Measurements from ENCODE around the gene MAP3K12. TPM values are rescaled to one million over a fixed set of nuclear protein-coding genes. Genes with fewer than 3 reads are reported as not detected.

The MAP3K12 gene
- total RNA-seq, 1 experiment from 2014 or later, result 9.6 TPM

GRCh38 chr12:53456654-53457366, 42.4 kb downstream of the MAP3K12 start:
- ATAC-seq (no peak), DNase-seq (no peak)
- Histone ChIP-seq H3K4me3 (ENCODE audit: low read length) (no peak overlapping the region), H3K27ac (ENCODE audit: low read length) (no peak overlapping the region), H3F3A (ENCODE audit: low read length, unreplicated experiment) (no peaks in the 10 kb centered on the region), H4K20me1 (ENCODE audit: low read length) (peaks cover 75% of the 10 kb centered on the region), H3K4me1 (ENCODE audit: insufficient read depth, low read length) (peaks cover 12% of the 10 kb centered on the region), H3K27me3 (ENCODE audit: low read length) (no peaks in the 10 kb centered on the region), H3K9ac (ENCODE audit: low read length) (no peak overlapping the region), H3K9me3 (ENCODE audit: low read length) (no peaks in the 10 kb centered on the region), H3K9me2 (replicated peaks; ENCODE audit: low read length) (no peaks in the 10 kb centered on the region), H3K4me2 (ENCODE audit: low read length) (no peak overlapping the region), H3K36me3 (ENCODE audit: low read depth, low read length) (peaks cover 86% of the 10 kb centered on the region), H3K79me2 (ENCODE audit: low read length) (peaks cover 91% of the 10 kb centered on the region), H2AFZ (ENCODE audit: low read length) (no peak overlapping the region)
- BruUV-seq (replicated peaks), result no TSS peak
- ChIA-PET CTCF (no interaction called here), POLR2A (ENCODE audit: unreplicated experiment) (no interaction called here)
- intact Hi-C loops (cut with micrococcal nuclease), result no loop called here
- TF ChIP-seq EZH2phosphoT487 (IDR thresholded peaks at IDR 0.05; ENCODE audit: borderline replicate concordance, low read length) (no peak), CTCF (conservative IDR thresholded peaks at IDR 0.05; ENCODE audit: low read depth, low read length) (no peak), EZH2 (IDR thresholded peaks at IDR 0.05; ENCODE audit: low read length, unreplicated experiment) (no peak)

GRCh38 chr12:53454707-53455106, 44.6 kb downstream of the MAP3K12 start:
- Histone ChIP-seq H3K9me3 (ENCODE audit: low read length) (no peaks in the 10 kb centered on the region), H2AFZ (ENCODE audit: low read length) (no peak overlapping the region), H3K4me3 (ENCODE audit: low read length) (peak overlapping the region; percentile 95; the same call in 1 of the 2 replicates), H3K4me2 (ENCODE audit: low read length) (peak overlapping the region; percentile 94; the same call in 1 of the 2 replicates), H3K4me1 (ENCODE audit: insufficient read depth, low read length) (peaks cover 12% of the 10 kb centered on the region), H3K79me2 (ENCODE audit: low read length) (peaks cover 70% of the 10 kb centered on the region), H3K27ac (ENCODE audit: low read length) (no peak overlapping the region), H3K9ac (ENCODE audit: low read length) (no peak overlapping the region), H4K20me1 (ENCODE audit: low read length) (peaks cover 57% of the 10 kb centered on the region), H3K9me2 (replicated peaks; ENCODE audit: low read length) (no peaks in the 10 kb centered on the region), H3K27me3 (ENCODE audit: low read length) (no peaks in the 10 kb centered on the region), H3F3A (ENCODE audit: low read length, unreplicated experiment) (no peaks in the 10 kb centered on the region), H3K36me3 (ENCODE audit: low read depth, low read length) (peaks cover 65% of the 10 kb centered on the region)
- no peak for ATAC-seq
- DNase-seq, result no peak
- intact Hi-C loops (cut with micrococcal nuclease), result no loop called here
- ChIA-PET CTCF (no interaction called here), POLR2A (ENCODE audit: unreplicated experiment) (no interaction called here)
- TF ChIP-seq CTCF (conservative IDR thresholded peaks at IDR 0.05; ENCODE audit: low read depth, low read length) (no peak), EZH2phosphoT487 (IDR thresholded peaks at IDR 0.05; ENCODE audit: borderline replicate concordance, low read length) (no peak), EZH2 (IDR thresholded peaks at IDR 0.05; ENCODE audit: low read length, unreplicated experiment) (no peak)
- BruUV-seq (replicated peaks), result no TSS peak

GRCh38 chr12:53453953-53454640, 45.2 kb downstream of the MAP3K12 start:
- no peaks in the 10 kb centered on the region for H3F3A ChIP-seq (ENCODE audit: low read length, unreplicated experiment)
- peak overlapping the region; percentile 95 for H3K4me3 ChIP-seq (ENCODE audit: low read length)
- ChIA-PET POLR2A (ENCODE audit: unreplicated experiment) (no interaction called here), CTCF (no interaction called here)
- H3K79me2 ChIP-seq (ENCODE audit: low read length), result peaks cover 64% of the 10 kb centered on the region
- H3K27ac ChIP-seq (ENCODE audit: low read length), result no peak overlapping the region
- H3K36me3 ChIP-seq (ENCODE audit: low read depth, low read length), result peaks cover 59% of the 10 kb centered on the region
- no peak for DNase-seq
- no peak overlapping the region for H2AFZ ChIP-seq (ENCODE audit: low read length)
- BruUV-seq (replicated peaks), result no TSS peak
- no peaks in the 10 kb centered on the region for H3K9me2 ChIP-seq (replicated peaks; ENCODE audit: low read length)
- no peaks in the 10 kb centered on the region for H3K27me3 ChIP-seq (ENCODE audit: low read length)
- H3K9ac ChIP-seq (ENCODE audit: low read length), result peak overlapping the region; percentile 99; the same call in 1 of the 2 replicates
- no peaks in the 10 kb centered on the region for H3K9me3 ChIP-seq (ENCODE audit: low read length)
- intact Hi-C loops (cut with micrococcal nuclease), result no loop called here
- TF ChIP-seq CTCF (conservative IDR thresholded peaks at IDR 0.05; ENCODE audit: low read depth, low read length) (no peak), EZH2 (IDR thresholded peaks at IDR 0.05; ENCODE audit: low read length, unreplicated experiment) (no peak), EZH2phosphoT487 (IDR thresholded peaks at IDR 0.05; ENCODE audit: borderline replicate concordance, low read length) (no peak)
- H3K4me1 ChIP-seq (ENCODE audit: insufficient read depth, low read length), result peaks cover 12% of the 10 kb centered on the region
- no peak for ATAC-seq
- peaks cover 51% of the 10 kb centered on the region for H4K20me1 ChIP-seq (ENCODE audit: low read length)
- peak overlapping the region; percentile 94 for H3K4me2 ChIP-seq (ENCODE audit: low read length)

Measured in PC-3 (cell line).